Neural progenitor cell (in vitro differentiated cells): ENCODE results near the gene COQ5. TPM values are rescaled to one million over a fixed set of nuclear protein-coding genes. Genes with fewer than 3 reads are reported as not detected.
"Not testable (repeated sequence)": the region's sequence is repeated elsewhere in the genome, so short reads cannot be mapped to it uniquely, and the experiment has no call there.

Experiments
- DNase-seq: peaks from one replicate; pipeline ENCODE4 v3.0.0-alpha.2; 2016; ENCODE audit warnings: low spot score
- H2AFZ ChIP-seq: fragments of 200-600 bp; sonication (generic); replicated peaks from 2 replicates; pipeline ENCODE4 v1.6.1; 2016; ENCODE audit warnings: antibody characterized with exemption
- H3F3A ChIP-seq: fragments of 200-600 bp; sonication (generic); 2 replicates; pipeline ENCODE4 v1.6.1; 2016; ENCODE audit warnings: antibody characterized with exemption, low read depth
- H3K27ac ChIP-seq: fragments of 200-600 bp; sonication (generic); 2 replicates; pipeline ENCODE4 v1.5.1; 2016; ENCODE audit warnings: mild to moderate bottlenecking
- H3K27me3 ChIP-seq: fragments of 200-600 bp; sonication (generic); 2 replicates; pipeline ENCODE4 v1.6.1; 2016; ENCODE audit warnings: mild to moderate bottlenecking, moderate library complexity
- H3K36me3 ChIP-seq: fragments of 200-600 bp; sonication (generic); 2 replicates; pipeline ENCODE4 v1.5.1; 2016
- H3K4me1 ChIP-seq: fragments of 200-600 bp; sonication (generic); 2 replicates; pipeline ENCODE4 v1.6.1; 2016; ENCODE audit warnings: mixed run types
- H3K4me2 ChIP-seq: fragments of 200-600 bp; sonication (generic); 2 replicates; pipeline ENCODE4 v1.6.1; 2016
- H3K4me3 ChIP-seq: fragments of 200-600 bp; sonication (generic); 2 replicates; pipeline ENCODE4 v1.5.1; 2016
- H3K79me2 ChIP-seq: fragments of 200-600 bp; sonication (generic); 2 replicates; pipeline ENCODE4 v1.6.1; 2016; ENCODE audit warnings: low read depth
- H3K9ac ChIP-seq: fragments of 200-600 bp; sonication (generic); 2 replicates; pipeline ENCODE4 v1.6.1; 2016
- H3K9me3 ChIP-seq: fragments of 200-600 bp; sonication (generic); 2 replicates; pipeline ENCODE4 v1.5.1; 2016; ENCODE audit warnings: low read depth
- H4K20me1 ChIP-seq: fragments of 200-600 bp; sonication (generic); 2 replicates; pipeline ENCODE4 v1.6.1; 2016; ENCODE audit warnings: low read depth
- H3K27ac Mint-ChIP-seq: 3 replicates; pipeline ENCODE4 v1.8.0; 2021; ENCODE audit warnings: mixed read lengths
- H3K27me3 Mint-ChIP-seq: 2 replicates; pipeline ENCODE4 v1.8.0; 2022; ENCODE audit warnings: low read depth, mild to moderate bottlenecking, inconsistent platforms, moderate library complexity, mixed read lengths; ENCODE audit not compliant: insufficient read depth
- H3K36me3 Mint-ChIP-seq: 3 replicates; pipeline ENCODE4 v1.8.0; 2021; ENCODE audit warnings: mixed read lengths
- H3K4me1 Mint-ChIP-seq: 3 replicates; pipeline ENCODE4 v1.8.0; 2021; ENCODE audit warnings: mixed read lengths
- H3K4me3 Mint-ChIP-seq: 3 replicates; pipeline ENCODE4 v1.8.0; 2021; ENCODE audit warnings: mild to moderate bottlenecking, moderate library complexity, mixed read lengths
- H3K9me3 Mint-ChIP-seq: 3 replicates; pipeline ENCODE4 v1.8.0; 2020; ENCODE audit warnings: mixed read lengths
- CTCF ChIP-seq: fragments of 200-600 bp; sonication (generic); IDR thresholded peaks from 2 replicates; pipeline ENCODE4 v1.5.1; 2017; ENCODE audit warnings: antibody characterized with exemption, mild to moderate bottlenecking
- EZH2 ChIP-seq: fragments of 200-600 bp; sonication (generic); IDR thresholded peaks from 2 replicates; pipeline ENCODE4 v1.6.1; 2017; ENCODE audit warnings: antibody characterized with exemption, mild to moderate bottlenecking, moderate library complexity
- EZH2phosphoT487 ChIP-seq: fragments of 200-600 bp; sonication (generic); IDR thresholded peaks from 2 replicates; pipeline ENCODE4 v1.6.1; 2017; ENCODE audit warnings: antibody characterized with exemption
- total RNA-seq: library from RNA; depleted of rRNA; stranded (reverse); fragments of >200 nt; gene quantifications from 2 replicates; pipeline ENCODE4 v1.2.3, GENCODE V29; 2015; ENCODE audit warnings: low replicate concordance

Gene COQ5
- total RNA-seq, 1 donor from 2014 or later: 72.7 TPM

GRCh38 chr12:120529641-120530417 is 871 bp upstream of the COQ5 start:
- Histone ChIP-seq H4K20me1 (peaks cover 2% of the 10 kb centered on the region), H3K4me2 (peak overlapping the region; percentile 81), H3K4me1 (peaks cover 8% of the 10 kb centered on the region), H3K9ac (peak overlapping the region; percentile 83), H3K9me3 (no peaks in the 10 kb centered on the region), H2AFZ (peak overlapping the region; percentile 95), H3K4me3 (peak overlapping the region; percentile 87), H3K36me3 (no peaks in the 10 kb centered on the region), H3K79me2 (peaks cover 22% of the 10 kb centered on the region), H3K27me3 (no peaks in the 10 kb centered on the region), H3F3A (peaks cover 23% of the 10 kb centered on the region), H3K27ac (peak overlapping the region; percentile 91)
- DNase-seq: peak; percentile 48
- Mint-ChIP-seq H3K27ac (peak overlapping the region; percentile 100), H3K4me3 (peak overlapping the region; percentile 100), H3K27me3 (peaks cover 6% of the 10 kb centered on the region), H3K4me1 (peaks cover 17% of the 10 kb centered on the region), H3K9me3 (no peaks in the 10 kb centered on the region), H3K36me3 (peaks cover 3% of the 10 kb centered on the region)
- TF ChIP-seq EZH2 (no peak), CTCF (no peak)

GRCh38 chr12:120522568-120522967 is 6.4 kb downstream of the COQ5 start:
- Histone ChIP-seq H3K4me2 (no peak overlapping the region), H3K4me1 (no peaks in the 10 kb centered on the region), H3K9ac (no peak overlapping the region), H3K79me2 (peaks cover 6% of the 10 kb centered on the region), H4K20me1 (no peaks in the 10 kb centered on the region), H3K36me3 (no peaks in the 10 kb centered on the region), H2AFZ (no peak overlapping the region), H3F3A (peaks cover 8% of the 10 kb centered on the region), H3K4me3 (no peak overlapping the region), H3K27me3 (no peaks in the 10 kb centered on the region), H3K9me3 (no peaks in the 10 kb centered on the region), H3K27ac (no peak overlapping the region)
- no peak for DNase-seq
- H3K27ac Mint-ChIP-seq: no peak overlapping the region
- H3K9me3 Mint-ChIP-seq: no peaks in the 10 kb centered on the region
- peaks cover 7% of the 10 kb centered on the region for H3K36me3 Mint-ChIP-seq
- H3K27me3 Mint-ChIP-seq: no peaks in the 10 kb centered on the region
- H3K4me3 Mint-ChIP-seq: no peak overlapping the region
- TF ChIP-seq CTCF (no peak), EZH2 (no peak), EZH2phosphoT487 (no peak)
- peaks cover 3% of the 10 kb centered on the region for H3K4me1 Mint-ChIP-seq

- H3K9me3 ChIP-seq, H2AFZ ChIP-seq, H3K27ac ChIP-seq, H3K4me1 ChIP-seq, H3K27ac Mint-ChIP-seq, H3F3A ChIP-seq, DNase-seq, H3K4me2 ChIP-seq, H3K4me1 Mint-ChIP-seq, H3K9me3 Mint-ChIP-seq, H3K4me3 Mint-ChIP-seq, H4K20me1 ChIP-seq, H3K79me2 ChIP-seq, H3K4me3 ChIP-seq, H3K27me3 Mint-ChIP-seq, H3K36me3 ChIP-seq, H3K27me3 ChIP-seq, H3K9ac ChIP-seq: not testable (repeated sequence)
- H3K36me3 Mint-ChIP-seq: peaks cover 10% of the 10 kb centered on the region
Observed at GRCh38 chr12:120519324-120519723, 9.6 kb downstream of the COQ5 start.

GRCh38 chr12:120515496-120515895 is 13.5 kb downstream of the COQ5 start:
- no peak overlapping the region for H3K9ac ChIP-seq
- H3K27ac ChIP-seq: no peak overlapping the region
- no peaks in the 10 kb centered on the region for H3F3A ChIP-seq
- no peak overlapping the region for H3K4me2 ChIP-seq
- peaks cover 14% of the 10 kb centered on the region for H3K36me3 Mint-ChIP-seq
- no peaks in the 10 kb centered on the region for H3K4me1 ChIP-seq
- H3K79me2 ChIP-seq: no peaks in the 10 kb centered on the region
- H4K20me1 ChIP-seq: no peaks in the 10 kb centered on the region
- H3K9me3 Mint-ChIP-seq: no peaks in the 10 kb centered on the region
- H3K4me3 ChIP-seq: no peak overlapping the region
- TF ChIP-seq CTCF (no peak), EZH2phosphoT487 (no peak), EZH2 (no peak)
- no peaks in the 10 kb centered on the region for H3K9me3 ChIP-seq
- no peak overlapping the region for H3K4me3 Mint-ChIP-seq
- H3K36me3 ChIP-seq: no peaks in the 10 kb centered on the region
- no peaks in the 10 kb centered on the region for H3K4me1 Mint-ChIP-seq
- no peak for DNase-seq
- H2AFZ ChIP-seq: no peak overlapping the region
- no peaks in the 10 kb centered on the region for H3K27me3 ChIP-seq
- peaks cover 5% of the 10 kb centered on the region for H3K27me3 Mint-ChIP-seq
- H3K27ac Mint-ChIP-seq: no peak overlapping the region
